OCI-LY1 (cell line): ENCODE results near the gene ETV6.

Experiments used
- EZH2 ChIP-seq: fragments of 200-600 bp; sonication (generic), shearing (Covaris generic); IDR thresholded peaks from 2 replicates; pipeline ENCODE4 v1.8.0; 2017; ENCODE audit warnings: borderline replicate concordance, mixed run types, mild to moderate bottlenecking, antibody characterized with exemption, low read length, moderate library complexity, mixed read lengths
- TF ChIP-seq, protein P1 (sequence below): fragments of 200-600 bp; sonication (generic), shearing (Covaris generic); IDR thresholded peaks from 2 replicates; pipeline ENCODE4 v1.5.1; 2017; ENCODE audit warnings: mild to moderate bottlenecking, antibody characterized with exemption, low read length, moderate library complexity, mixed read lengths

DNA sequence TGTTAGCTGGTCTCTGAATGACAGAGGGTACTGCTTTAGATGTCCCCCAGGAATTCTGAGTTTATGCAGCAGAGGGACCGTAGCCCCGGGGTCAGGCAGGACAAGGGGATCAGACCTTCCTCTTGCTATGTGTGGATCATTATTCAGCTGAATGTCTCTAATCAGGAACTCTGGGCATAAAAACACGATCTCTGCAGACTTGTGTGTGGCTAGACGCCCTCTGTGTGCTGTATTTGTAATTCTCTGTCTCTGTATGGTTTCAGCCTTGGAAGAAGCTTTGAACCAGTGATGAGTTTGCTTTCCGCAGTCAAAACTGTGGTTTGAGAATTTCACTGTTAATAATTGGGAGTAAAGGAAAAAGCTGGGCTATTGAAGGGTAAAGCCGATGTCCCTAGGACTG is 125.3 kb downstream of the ETV6 start:
- TF ChIP-seq, protein P1, sequence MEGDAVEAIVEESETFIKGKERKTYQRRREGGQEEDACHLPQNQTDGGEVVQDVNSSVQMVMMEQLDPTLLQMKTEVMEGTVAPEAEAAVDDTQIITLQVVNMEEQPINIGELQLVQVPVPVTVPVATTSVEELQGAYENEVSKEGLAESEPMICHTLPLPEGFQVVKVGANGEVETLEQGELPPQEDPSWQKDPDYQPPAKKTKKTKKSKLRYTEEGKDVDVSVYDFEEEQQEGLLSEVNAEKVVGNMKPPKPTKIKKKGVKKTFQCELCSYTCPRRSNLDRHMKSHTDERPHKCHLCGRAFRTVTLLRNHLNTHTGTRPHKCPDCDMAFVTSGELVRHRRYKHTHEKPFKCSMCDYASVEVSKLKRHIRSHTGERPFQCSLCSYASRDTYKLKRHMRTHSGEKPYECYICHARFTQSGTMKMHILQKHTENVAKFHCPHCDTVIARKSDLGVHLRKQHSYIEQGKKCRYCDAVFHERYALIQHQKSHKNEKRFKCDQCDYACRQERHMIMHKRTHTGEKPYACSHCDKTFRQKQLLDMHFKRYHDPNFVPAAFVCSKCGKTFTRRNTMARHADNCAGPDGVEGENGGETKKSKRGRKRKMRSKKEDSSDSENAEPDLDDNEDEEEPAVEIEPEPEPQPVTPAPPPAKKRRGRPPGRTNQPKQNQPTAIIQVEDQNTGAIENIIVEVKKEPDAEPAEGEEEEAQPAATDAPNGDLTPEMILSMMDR = no peak
- TF ChIP-seq EZH2 = no peak
